Measurements from ENCODE around the gene NET1. TPM values are rescaled to one million over a fixed set of nuclear protein-coding genes. Genes with fewer than 3 reads are reported as not detected.

The NET1 gene
- total RNA-seq, 4 donors from 2014 or later: 50.9 to 151 (median 112) TPM

DNA sequence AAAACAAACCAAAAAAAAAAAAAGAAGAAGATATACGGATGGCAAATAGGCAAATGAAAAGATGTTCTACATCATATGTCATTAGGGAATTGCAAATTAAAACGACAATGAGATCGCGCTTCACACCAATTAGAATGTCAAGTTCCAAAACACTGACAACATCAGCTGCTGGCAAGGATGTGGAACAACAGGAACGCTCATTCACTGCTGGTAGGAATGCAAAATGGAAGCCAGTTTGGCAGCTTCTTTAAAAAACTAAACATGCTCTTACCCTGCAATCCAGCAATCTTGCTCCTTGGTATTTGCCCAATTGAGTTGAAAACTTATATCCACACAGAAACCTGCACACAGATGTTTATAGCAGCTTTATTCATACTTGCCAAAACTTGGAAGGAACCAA is 52.2 kb downstream of the NET1 start:
- no peak overlapping the region for H3K4me3 ChIP-seq (replicated peaks in 1 of 3)
- H3K27me3 ChIP-seq: no peaks in the 10 kb centered on the region
- H3K36me3 ChIP-seq: no peaks in the 10 kb centered on the region
- intact Hi-C loops (cut with DNase I): no loop called here
- no peaks in the 10 kb centered on the region for H3K9me3 ChIP-seq
- 57 to 69% methylated on average over 5 of the region's 5 CpGs for WGBS, 2 donors
- H3K27ac ChIP-seq: no peak overlapping the region
- H3K4me1 ChIP-seq: peaks cover 34 to 42% of the 10 kb centered on the region in 2 donors
- DNase-seq: no peak
- no peak for TF ChIP-seq POLR2A (IDR thresholded peaks at IDR 0.05)
- TF ChIP-seq, protein P1, sequence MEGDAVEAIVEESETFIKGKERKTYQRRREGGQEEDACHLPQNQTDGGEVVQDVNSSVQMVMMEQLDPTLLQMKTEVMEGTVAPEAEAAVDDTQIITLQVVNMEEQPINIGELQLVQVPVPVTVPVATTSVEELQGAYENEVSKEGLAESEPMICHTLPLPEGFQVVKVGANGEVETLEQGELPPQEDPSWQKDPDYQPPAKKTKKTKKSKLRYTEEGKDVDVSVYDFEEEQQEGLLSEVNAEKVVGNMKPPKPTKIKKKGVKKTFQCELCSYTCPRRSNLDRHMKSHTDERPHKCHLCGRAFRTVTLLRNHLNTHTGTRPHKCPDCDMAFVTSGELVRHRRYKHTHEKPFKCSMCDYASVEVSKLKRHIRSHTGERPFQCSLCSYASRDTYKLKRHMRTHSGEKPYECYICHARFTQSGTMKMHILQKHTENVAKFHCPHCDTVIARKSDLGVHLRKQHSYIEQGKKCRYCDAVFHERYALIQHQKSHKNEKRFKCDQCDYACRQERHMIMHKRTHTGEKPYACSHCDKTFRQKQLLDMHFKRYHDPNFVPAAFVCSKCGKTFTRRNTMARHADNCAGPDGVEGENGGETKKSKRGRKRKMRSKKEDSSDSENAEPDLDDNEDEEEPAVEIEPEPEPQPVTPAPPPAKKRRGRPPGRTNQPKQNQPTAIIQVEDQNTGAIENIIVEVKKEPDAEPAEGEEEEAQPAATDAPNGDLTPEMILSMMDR (IDR thresholded peaks at IDR 0.05): peak in 1 of 6 experiments; percentile 16

DNA sequence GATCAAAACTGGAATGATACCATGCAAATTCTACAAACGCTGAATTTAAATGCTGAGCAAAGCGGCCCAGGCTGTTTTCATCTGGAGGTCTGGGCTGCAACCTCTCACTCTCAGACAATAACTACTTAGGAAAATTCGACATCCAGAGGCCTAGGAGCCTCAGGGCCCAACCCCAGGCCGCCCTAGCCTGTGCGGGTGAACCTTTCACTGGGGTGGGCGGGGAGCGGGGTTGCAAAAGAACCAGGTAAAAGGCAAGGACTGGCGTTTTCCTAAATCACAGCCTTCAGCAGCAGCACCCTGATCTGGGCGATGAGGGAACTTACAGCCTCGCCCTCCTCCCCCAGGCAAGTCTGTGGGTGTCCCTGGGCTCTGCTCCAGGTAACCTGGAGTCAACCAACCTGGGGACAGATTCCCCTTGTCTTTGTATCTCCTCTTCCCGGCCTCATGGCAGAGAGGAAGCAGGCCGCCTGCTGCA is 53.7 kb downstream of the NET1 start:
- no peaks in the 10 kb centered on the region for H3K36me3 ChIP-seq
- peak overlapping the region; percentile 82 to 90 (median 86) for H3K27ac ChIP-seq
- no peaks in the 10 kb centered on the region for H3K9me3 ChIP-seq
- H3K27me3 ChIP-seq: no peaks in the 10 kb centered on the region
- TF ChIP-seq POLR2A (IDR thresholded peaks at IDR 0.05): no peak
- TF ChIP-seq, protein P1 (IDR thresholded peaks at IDR 0.05): no peak
- DNase-seq: no peak
- peaks cover 34 to 42% of the 10 kb centered on the region in 2 donors for H3K4me1 ChIP-seq
- 52 to 67% methylated on average over 9 to 12 of the region's 12 CpGs for WGBS, 2 donors
- H3K4me3 ChIP-seq (replicated peaks in 1 of 3): no peak overlapping the region
- intact Hi-C loops (cut with DNase I): no loop called here

DNA sequence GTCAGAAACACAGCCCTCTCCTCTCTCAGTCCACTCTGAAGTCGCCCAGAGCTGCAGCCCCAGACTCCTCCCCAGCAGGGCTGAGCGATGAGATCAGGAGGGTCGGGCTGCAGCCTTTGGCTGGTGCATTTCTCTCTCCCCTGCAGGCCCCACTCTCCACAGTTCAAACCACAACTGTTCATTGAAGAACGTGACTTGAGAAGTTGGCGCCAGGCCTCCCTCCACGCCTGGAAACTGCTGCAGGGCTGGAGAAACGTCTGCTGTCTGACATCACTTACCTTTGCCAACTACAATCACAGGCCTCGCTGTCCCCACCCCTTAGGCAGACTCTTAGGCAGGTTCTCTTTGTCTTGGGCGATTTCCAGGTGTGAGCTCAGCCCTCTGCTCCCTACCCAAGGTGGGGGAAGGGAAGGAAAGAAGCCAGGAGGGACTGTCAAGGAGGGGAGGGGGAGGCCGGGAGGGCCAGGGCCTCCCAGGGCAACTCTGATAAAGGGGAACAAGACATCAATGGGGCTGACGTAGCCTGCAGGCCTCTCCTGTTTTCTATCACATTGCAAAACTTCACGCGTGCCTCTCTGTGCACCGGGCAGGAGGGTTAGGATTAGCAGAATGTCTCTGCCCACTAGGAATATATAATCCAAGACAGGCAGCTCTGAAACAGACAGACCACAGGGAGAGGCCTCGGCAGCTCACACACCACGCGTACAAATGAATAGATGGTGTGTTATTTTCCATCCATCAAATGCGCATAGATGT is 54.3 kb downstream of the NET1 start:
- DNase-seq: peak; percentile 94 to 95
- H3K27me3 ChIP-seq: no peaks in the 10 kb centered on the region
- intact Hi-C loops (cut with DNase I): no loop called here
- H3K4me1 ChIP-seq: peaks cover 34 to 39% of the 10 kb centered on the region in 2 donors
- no peaks in the 10 kb centered on the region for H3K9me3 ChIP-seq
- TF ChIP-seq, protein P1 (IDR thresholded peaks at IDR 0.05): no peak
- peak in 1 of 2 donors; percentile 61 for TF ChIP-seq POLR2A (IDR thresholded peaks at IDR 0.05)
- peak overlapping the region; percentile 82 to 90 (median 86) for H3K27ac ChIP-seq
- H3K4me3 ChIP-seq (replicated peaks in 1 of 3): no peak overlapping the region
- WGBS, 2 donors: 52 to 53% methylated on average over 18 of the region's 18 CpGs
- no peaks in the 10 kb centered on the region for H3K36me3 ChIP-seq

DNA sequence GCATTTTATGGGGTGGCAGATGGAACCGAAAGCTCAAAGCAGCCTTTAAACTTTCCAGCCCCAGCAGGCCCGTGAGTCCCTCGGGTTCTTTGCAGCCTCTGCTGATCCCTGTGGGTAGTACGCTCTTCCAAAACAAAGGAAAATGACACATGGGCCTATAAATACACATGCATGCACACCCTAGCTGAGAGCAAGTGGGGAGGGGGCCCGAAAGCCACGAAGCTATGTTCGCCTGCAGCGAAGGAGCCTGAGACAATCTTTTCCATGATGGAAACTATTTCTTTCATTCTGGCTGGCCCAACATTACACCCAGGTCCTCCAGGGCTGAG is 54.8 kb downstream of the NET1 start:
- H3K4me3 ChIP-seq (replicated peaks in 1 of 3): no peak overlapping the region
- no peak for DNase-seq
- H3K4me1 ChIP-seq: peaks cover 32 to 34% of the 10 kb centered on the region in 2 donors
- peak overlapping the region; percentile 82 to 90 (median 86) for H3K27ac ChIP-seq
- WGBS, 2 donors: 69 to 74% methylated on average over 8 of the region's 8 CpGs
- TF ChIP-seq, protein P1 (IDR thresholded peaks at IDR 0.05): no peak
- TF ChIP-seq POLR2A (IDR thresholded peaks at IDR 0.05): no peak
- H3K27me3 ChIP-seq: no peaks in the 10 kb centered on the region
- intact Hi-C loops (cut with DNase I): no loop called here
- H3K36me3 ChIP-seq: no peaks in the 10 kb centered on the region
- H3K9me3 ChIP-seq: no peaks in the 10 kb centered on the region

DNA sequence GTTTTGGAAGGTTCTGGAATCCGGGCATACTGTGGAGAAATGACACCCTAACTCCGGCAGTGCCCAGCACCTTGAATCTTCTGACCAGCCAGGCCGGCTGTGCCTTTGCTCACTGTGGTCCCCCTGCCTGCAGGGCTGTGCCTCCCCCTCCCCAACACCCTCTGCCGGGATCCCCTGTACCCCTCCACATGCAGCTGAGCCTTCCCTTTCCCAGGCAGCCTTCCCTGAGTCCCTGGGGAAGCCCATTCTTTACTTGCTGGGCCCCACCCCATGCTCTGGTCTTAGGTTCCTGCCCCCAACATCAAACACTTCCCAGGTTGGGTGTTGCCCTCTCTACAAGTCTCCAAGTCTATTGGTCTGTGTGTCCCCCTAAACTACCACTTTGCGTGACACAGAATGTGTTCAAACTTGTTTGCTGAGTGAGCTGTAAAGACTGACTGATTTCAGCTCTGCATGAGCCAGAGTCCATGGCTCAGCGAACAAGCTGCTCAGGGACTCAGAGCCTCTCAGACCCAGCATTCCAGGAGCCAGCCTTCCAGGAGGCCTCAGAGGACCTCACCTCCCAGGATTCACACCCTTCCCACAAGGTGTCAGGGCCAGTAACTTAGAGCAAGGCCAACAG is 55.4 kb downstream of the NET1 start:
- peak in 1 of 2 donors; percentile 31 for TF ChIP-seq POLR2A (IDR thresholded peaks at IDR 0.05)
- TF ChIP-seq, protein P1 (IDR thresholded peaks at IDR 0.05): no peak
- DNase-seq: peak; percentile 73 to 80
- intact Hi-C loops (cut with DNase I): no loop called here
- Histone ChIP-seq H3K36me3 (no peaks in the 10 kb centered on the region), H3K27me3 (no peaks in the 10 kb centered on the region), H3K27ac (peak overlapping the region; percentile 82 to 90 (median 86)), H3K4me1 (peaks cover 26 to 28% of the 10 kb centered on the region in 2 donors), H3K9me3 (no peaks in the 10 kb centered on the region), H3K4me3 (replicated peaks in 1 of 3) (no peak overlapping the region)
- 61 to 67% methylated on average over 5 to 6 of the region's 6 CpGs for WGBS, 2 donors

All from thyroid gland (tissue), 4 donors.